Gastroesophageal sphincter (tissue), 3 donors: ENCODE results near the gene CCNY.
"Not testable (repeated sequence)": the region's sequence is repeated elsewhere in the genome, so short reads cannot be mapped to it uniquely, and the experiment has no call there.

Experiments
- CTCF ChIP-seq, 4 experiments: fragments of 200-600 bp in 2 of 4; fragments of 450-650 bp in 2 of 4; sonication (generic) in 1 of 4; IDR thresholded peaks; one replicate each; pipeline ENCODE4 v1.5.1; 2017 to 2019; ENCODE audit warnings: antibody characterized with exemption in 4 of 4, mild to moderate bottlenecking in 2 of 4, moderate library complexity in 2 of 4
- EP300 ChIP-seq: sonication (generic); formaldehyde crosslinking; IDR thresholded peaks from one replicate; pipeline ENCODE4 v1.6.1; 2017; ENCODE audit warnings: antibody characterized with exemption, mild to moderate bottlenecking
- POLR2A ChIP-seq, 2 donors: fragments of 450-650 bp; IDR thresholded peaks; one replicate each; pipeline ENCODE4 v1.6.1; 2017; ENCODE audit warnings: antibody characterized with exemption in 2 of 2, mild to moderate bottlenecking in 2 of 2, moderate library complexity in 1 of 2
- POLR2AphosphoS5 ChIP-seq: sonication (generic); formaldehyde crosslinking; IDR thresholded peaks from one replicate; pipeline ENCODE4 v1.6.1; 2017; ENCODE audit warnings: antibody characterized with exemption

DNA sequence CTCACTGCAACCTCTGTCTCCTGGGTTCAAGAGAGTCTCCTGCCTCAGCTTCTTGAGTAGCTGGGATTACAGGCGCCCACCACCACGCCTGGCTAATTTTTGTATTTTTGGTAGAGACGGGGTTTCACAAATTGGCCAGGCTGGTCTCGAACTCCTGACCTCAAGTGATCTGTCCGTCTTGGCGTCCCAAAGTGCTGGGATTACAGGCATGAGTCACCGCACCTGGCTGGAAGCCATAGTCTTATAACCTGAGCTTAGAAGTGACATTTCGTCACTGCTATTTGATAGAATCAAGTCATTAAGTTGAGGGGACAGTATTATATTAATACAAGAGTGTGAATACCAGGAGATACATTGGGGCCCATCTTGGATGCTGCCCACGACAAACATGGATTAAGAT lies 17.9 kb downstream of the CCNY start:
- not testable (repeated sequence) for TF ChIP-seq CTCF (IDR thresholded peaks at IDR 0.05); POLR2AphosphoS5; POLR2A (IDR thresholded peaks at IDR 0.05); EP300
